ENCODE data around the gene TMEM163.

- TF ChIP-seq CREM (CRISPR knock-in tag; IDR thresholded peaks at IDR 0.05): no peak
- TF ChIP-seq CTCF (IDR thresholded peaks at IDR 0.05): no peak
- TF ChIP-seq USF2 (CRISPR knock-in tag; IDR thresholded peaks at IDR 0.05): no peak
- no peak for TF ChIP-seq JUN (CRISPR knock-in tag; IDR thresholded peaks at IDR 0.05)
- TF ChIP-seq SMAD3 (CRISPR knock-in tag; IDR thresholded peaks at IDR 0.05; ENCODE audit: borderline replicate concordance): no peak
- TF ChIP-seq USF1 (CRISPR knock-in tag; IDR thresholded peaks at IDR 0.05): no peak
- no peak for TF ChIP-seq MXD4 (CRISPR knock-in tag; IDR thresholded peaks at IDR 0.05; ENCODE audit: borderline replicate concordance)
- no peak for TF ChIP-seq SP1 (CRISPR knock-in tag; conservative IDR thresholded peaks at IDR 0.05)
- no peak for TF ChIP-seq ZBTB21 (CRISPR knock-in tag; IDR thresholded peaks at IDR 0.05; ENCODE audit: borderline replicate concordance)
- TF ChIP-seq ETV6 (CRISPR knock-in tag; IDR thresholded peaks at IDR 0.05): no peak
- TF ChIP-seq ZNF281 (CRISPR knock-in tag; IDR thresholded peaks at IDR 0.05): no peak
Measured at GRCh38 chr2:134642938-134643337, 75.9 kb downstream of the TMEM163 start.

All from WTC11 (cell line).